Thyroid gland (tissue), 4 donors: Measurements from ENCODE around the gene MARK4. TPM values are rescaled to one million over a fixed set of nuclear protein-coding genes. Genes with fewer than 3 reads are reported as not detected.

ENCODE experiments used
- DNase-seq, 2 donors: peaks; one replicate each; pipeline ENCODE4 v3.0.0-alpha.2; 2019
- H3K27ac ChIP-seq, 3 donors: fragments of 200-600 bp; sonication (generic); 1 replicate in 2 of 3; 2 replicates in 1 of 3; pipeline ENCODE4 v1.5.1; 2016 to 2019; ENCODE audit warnings: mild to moderate bottlenecking in 1 of 3, moderate library complexity in 1 of 3
- H3K27me3 ChIP-seq: fragments of 200-600 bp; sonication (generic); one replicate; pipeline ENCODE4 v1.5.1; 2019
- H3K36me3 ChIP-seq, 2 donors: fragments of 200-600 bp; sonication (generic); one replicate each; pipeline ENCODE4 v1.5.1; 2016 to 2019
- H3K4me1 ChIP-seq, 2 donors: fragments of 200-600 bp; sonication (generic); one replicate each; pipeline ENCODE4 v1.5.1; 2017 to 2019
- H3K4me3 ChIP-seq, 3 donors: fragments of 200-600 bp; sonication (generic); replicated peaks in 1 of 3; 1 replicate in 2 of 3; 2 replicates in 1 of 3; pipeline ENCODE4 v1.5.1; 2016; ENCODE audit warnings: mild to moderate bottlenecking in 1 of 3
- H3K9me3 ChIP-seq: fragments of 200-600 bp; sonication (generic); one replicate; pipeline ENCODE4 v1.5.1; 2017
- POLR2A ChIP-seq, 2 donors: fragments of 450-650 bp; IDR thresholded peaks; one replicate each; pipeline ENCODE4 v1.6.1; 2017; ENCODE audit warnings: antibody characterized with exemption in 2 of 2, mild to moderate bottlenecking in 2 of 2, moderate library complexity in 1 of 2
- WGBS, 2 donors: methylation state at CpG; one replicate each; pipeline ENCODE4 v1.1.5; 2017; 5-methylcytosine and 5-hydroxymethylcytosine counted together
- intact Hi-C: fragments of 100-400 bp; cut with DNase I; formaldehyde crosslinking; loops from one replicate; pipeline ENCODE4 v1.15.1; 2023
- total RNA-seq, 4 donors: library from RNA; depleted of rRNA; stranded (reverse); fragments of >200 nt; gene quantifications; one replicate each; pipeline ENCODE4 v1.2.3, GENCODE V29; 2016
- TF ChIP-seq, protein P1 (sequence below), 6 experiments: fragments of 200-600 bp in 3 of 6; fragments of 450-650 bp in 3 of 6; sonication (generic) in 3 of 6; IDR thresholded peaks; one replicate each; pipeline ENCODE4 v1.5.1; 2016 to 2019; ENCODE audit warnings: antibody characterized with exemption in 6 of 6, mild to moderate bottlenecking in 2 of 6, inconsistent platforms in 1 of 6, moderate library complexity in 1 of 6

MARK4 gene
- total RNA-seq, 4 donors from 2014 or later, result 18.5 to 25.1 (median 22.1) TPM

DNA sequence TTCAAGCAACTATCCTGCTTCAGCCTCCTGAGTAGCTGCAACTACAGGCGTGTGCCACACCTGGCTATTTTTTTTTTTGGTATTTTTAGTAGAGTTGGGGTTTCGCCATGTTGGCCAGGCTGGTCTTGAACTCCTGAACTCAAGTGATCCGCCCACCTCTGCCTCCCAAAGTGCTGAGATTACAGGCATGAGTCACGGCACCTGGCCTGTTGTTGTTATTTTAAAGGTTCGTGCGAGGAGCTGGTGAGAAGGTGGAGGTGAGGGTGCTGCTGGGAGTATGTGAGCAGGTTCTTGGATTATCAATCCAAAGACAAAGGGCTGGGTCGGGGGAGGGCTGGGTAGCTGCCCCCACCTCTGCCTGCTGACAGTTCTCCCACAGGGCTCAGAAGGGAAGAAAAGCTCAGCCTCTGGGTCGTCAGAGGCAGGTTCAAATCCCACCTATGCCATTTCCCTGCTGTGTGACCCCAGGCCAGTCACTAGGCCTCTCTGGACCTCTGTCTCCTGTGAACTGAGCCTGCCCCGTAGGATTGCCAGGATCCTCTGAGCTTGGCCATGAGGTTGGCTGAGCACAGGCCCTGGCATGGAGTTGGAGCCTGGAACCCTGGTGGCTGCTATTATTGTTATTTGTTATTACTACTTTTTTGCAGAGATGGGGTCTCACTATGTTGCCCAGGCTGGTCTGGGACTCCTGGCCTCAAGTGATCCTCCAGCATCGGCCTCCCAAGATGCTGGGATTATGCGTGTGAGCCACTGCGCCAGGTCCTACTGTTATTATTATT, 70.1 kb downstream of the MARK4 start:
- intact Hi-C loops, result no loop called here
- no peaks in the 10 kb centered on the region for H3K27me3 ChIP-seq
- WGBS, 2 donors, result 78 to 82% methylated on average over 11 to 12 of the region's 12 CpGs
- H3K27ac ChIP-seq, result no peak overlapping the region
- H3K9me3 ChIP-seq, result no peaks in the 10 kb centered on the region
- TF ChIP-seq POLR2A (IDR thresholded peaks at IDR 0.05), result no peak
- TF ChIP-seq, protein P1, sequence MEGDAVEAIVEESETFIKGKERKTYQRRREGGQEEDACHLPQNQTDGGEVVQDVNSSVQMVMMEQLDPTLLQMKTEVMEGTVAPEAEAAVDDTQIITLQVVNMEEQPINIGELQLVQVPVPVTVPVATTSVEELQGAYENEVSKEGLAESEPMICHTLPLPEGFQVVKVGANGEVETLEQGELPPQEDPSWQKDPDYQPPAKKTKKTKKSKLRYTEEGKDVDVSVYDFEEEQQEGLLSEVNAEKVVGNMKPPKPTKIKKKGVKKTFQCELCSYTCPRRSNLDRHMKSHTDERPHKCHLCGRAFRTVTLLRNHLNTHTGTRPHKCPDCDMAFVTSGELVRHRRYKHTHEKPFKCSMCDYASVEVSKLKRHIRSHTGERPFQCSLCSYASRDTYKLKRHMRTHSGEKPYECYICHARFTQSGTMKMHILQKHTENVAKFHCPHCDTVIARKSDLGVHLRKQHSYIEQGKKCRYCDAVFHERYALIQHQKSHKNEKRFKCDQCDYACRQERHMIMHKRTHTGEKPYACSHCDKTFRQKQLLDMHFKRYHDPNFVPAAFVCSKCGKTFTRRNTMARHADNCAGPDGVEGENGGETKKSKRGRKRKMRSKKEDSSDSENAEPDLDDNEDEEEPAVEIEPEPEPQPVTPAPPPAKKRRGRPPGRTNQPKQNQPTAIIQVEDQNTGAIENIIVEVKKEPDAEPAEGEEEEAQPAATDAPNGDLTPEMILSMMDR (IDR thresholded peaks at IDR 0.05), result no peak
- H3K4me3 ChIP-seq, result no peak overlapping the region
- peaks cover 0 to 6% of the 10 kb centered on the region in 2 donors for H3K4me1 ChIP-seq
- H3K36me3 ChIP-seq, result no peaks in the 10 kb centered on the region
- no peak for DNase-seq

DNA sequence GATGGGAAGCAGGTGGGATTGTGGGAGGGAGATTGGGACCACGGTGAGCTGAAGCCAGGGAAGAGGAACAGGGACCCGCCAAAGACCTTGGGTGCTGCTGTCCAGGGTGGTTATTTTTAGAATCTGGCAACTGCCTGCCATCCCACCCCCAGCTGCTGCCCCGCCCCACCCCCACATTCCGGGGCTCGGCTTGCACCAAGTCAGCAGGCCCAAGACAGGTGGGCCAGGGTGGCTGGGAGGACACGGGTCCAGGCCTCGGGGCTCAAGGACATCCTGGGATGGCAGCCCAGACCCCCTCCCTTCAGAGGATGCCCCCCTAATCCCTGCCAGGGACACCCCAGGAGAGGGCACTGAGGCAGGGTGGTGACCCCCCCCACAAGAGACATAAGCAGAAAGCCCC, 70.8 kb downstream of the MARK4 start:
- H3K4me3 ChIP-seq, result no peak overlapping the region
- no peaks in the 10 kb centered on the region for H3K9me3 ChIP-seq
- no peaks in the 10 kb centered on the region for H3K27me3 ChIP-seq
- peaks cover 0 to 6% of the 10 kb centered on the region in 2 donors for H3K4me1 ChIP-seq
- H3K27ac ChIP-seq, result no peak overlapping the region
- H3K36me3 ChIP-seq, result no peaks in the 10 kb centered on the region
- intact Hi-C loops, result no loop called here
- TF ChIP-seq, protein P1 (IDR thresholded peaks at IDR 0.05), result no peak
- no peak for TF ChIP-seq POLR2A (IDR thresholded peaks at IDR 0.05)
- DNase-seq, result no peak
- WGBS, 2 donors, result 69 to 74% methylated on average over 3 to 7 of the region's 7 CpGs

DNA sequence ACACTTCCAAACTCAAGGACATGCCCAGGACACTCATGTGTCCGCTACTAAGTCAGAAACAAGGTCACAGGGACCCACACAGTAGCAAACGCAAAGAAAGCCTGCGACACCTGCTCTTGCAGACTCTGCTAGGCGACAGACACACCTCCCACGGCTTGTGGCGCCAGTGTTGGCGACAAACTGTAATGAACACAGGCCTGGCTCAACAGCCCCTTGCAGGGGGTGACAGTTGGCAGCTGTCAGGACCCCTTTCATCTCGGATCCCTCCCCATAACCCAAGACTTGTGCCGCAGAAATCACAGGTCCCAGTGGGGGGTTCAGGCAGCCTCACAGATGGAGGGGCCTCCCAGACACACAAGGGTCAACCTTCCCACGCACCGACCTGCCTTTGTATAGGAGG, 71.2 kb downstream of the MARK4 start:
- 54% methylated on average over 11 of the region's 11 CpGs; no CpG with 5 or more reads in 1 of the 2 donors for WGBS, 2 donors
- no peak for TF ChIP-seq POLR2A (IDR thresholded peaks at IDR 0.05)
- TF ChIP-seq, protein P1 (IDR thresholded peaks at IDR 0.05), result no peak
- Histone ChIP-seq H3K4me3 (no peak overlapping the region), H3K4me1 (peaks cover 0 to 6% of the 10 kb centered on the region in 2 donors), H3K36me3 (no peaks in the 10 kb centered on the region), H3K9me3 (no peaks in the 10 kb centered on the region), H3K27ac (no peak overlapping the region), H3K27me3 (no peaks in the 10 kb centered on the region)
- intact Hi-C loops, result no loop called here
- DNase-seq, result no peak

DNA sequence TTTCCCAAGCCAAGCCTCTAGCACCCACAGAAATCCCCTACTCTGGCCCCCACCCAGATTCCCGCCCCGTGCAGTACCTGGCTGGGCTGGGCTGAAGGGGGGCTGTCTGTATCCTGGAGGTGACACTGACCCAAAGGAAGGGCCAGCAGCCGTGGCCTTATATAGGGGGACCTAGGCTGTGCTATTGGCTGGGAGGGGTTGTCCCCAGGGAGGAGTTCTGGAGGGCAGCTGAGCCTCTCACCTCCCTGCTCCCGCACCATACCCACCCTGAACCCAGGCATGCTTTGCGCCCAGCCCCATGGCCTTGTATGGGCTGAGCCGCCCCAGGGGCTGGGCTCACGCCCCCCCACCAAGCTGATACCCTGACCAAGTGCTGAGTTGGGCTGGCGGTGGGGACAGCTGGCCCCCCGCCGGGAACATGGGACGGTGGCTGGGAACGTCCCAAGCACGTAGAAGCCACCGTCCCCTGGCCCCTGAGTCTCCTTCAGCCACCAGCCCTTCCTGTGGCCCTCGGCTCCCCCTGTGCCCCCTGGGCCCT, 71.7 kb downstream of the MARK4 start, which contains the start of gene CKM:
Gene CKM, minus strand, starts transcription at position 132 of the 538 bp plus-strand sequence. CDS start 3,162 bp downstream, outside the sequence.
- Histone ChIP-seq H3K9me3 (no peaks in the 10 kb centered on the region), H3K4me3 (no peak within 1 kb of the TSS), H3K4me1 (peaks cover 0 to 6% of the 10 kb centered on the region in 2 donors), H3K27ac (no peak within 1 kb of the TSS), H3K27me3 (no peaks in the 10 kb centered on the region), H3K36me3 (no peaks in the 10 kb centered on the region)
- DNase-seq, result no peak
- WGBS, 2 donors, result 48 to 65% methylated on average over 4 to 14 of the region's 15 CpGs
- intact Hi-C loops, result no loop called here
- TF ChIP-seq POLR2A (IDR thresholded peaks at IDR 0.05), result no peak
- TF ChIP-seq, protein P1 (IDR thresholded peaks at IDR 0.05), result no peak

DNA sequence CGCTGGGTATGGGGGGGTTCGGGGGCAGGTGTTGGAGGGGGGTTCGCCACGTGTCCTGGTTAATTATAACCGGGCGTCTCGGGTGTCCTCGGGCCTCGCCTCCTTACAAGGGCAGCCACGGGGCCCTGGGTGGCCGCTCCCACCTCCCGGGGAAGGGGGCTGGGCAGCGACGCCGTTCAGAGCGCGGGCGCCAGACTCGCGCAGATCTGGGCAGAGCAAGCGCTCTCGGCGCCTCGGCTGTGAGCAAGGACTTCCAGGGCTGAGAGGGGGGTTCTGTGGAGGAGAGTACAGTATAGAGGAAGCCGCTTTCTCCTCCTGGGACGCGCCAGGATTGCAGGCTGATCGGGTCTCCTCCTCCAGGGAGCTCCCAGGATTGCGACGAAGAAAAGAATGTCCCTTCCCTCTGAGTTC, 72.6 kb downstream of the MARK4 start:
- Histone ChIP-seq H3K4me1 (peaks cover 0 to 6% of the 10 kb centered on the region in 2 donors), H3K9me3 (no peaks in the 10 kb centered on the region), H3K27ac (no peak overlapping the region), H3K27me3 (no peaks in the 10 kb centered on the region), H3K36me3 (no peaks in the 10 kb centered on the region), H3K4me3 (no peak overlapping the region)
- TF ChIP-seq POLR2A (IDR thresholded peaks at IDR 0.05), result no peak
- TF ChIP-seq, protein P1 (IDR thresholded peaks at IDR 0.05), result no peak
- no peak for DNase-seq
- intact Hi-C loops, result no loop called here
- 0 to 6% methylated on average over 6 to 28 of the region's 30 CpGs for WGBS, 2 donors
